AG09309 (cell line): ENCODE measurements around the gene FBXW4.
"Not testable (repeated sequence)": the region's sequence is repeated elsewhere in the genome, so short reads cannot be mapped to it uniquely, and the experiment has no call there.

Source experiments
- DNase-seq: peaks from one replicate; pipeline ENCODE4 v3.0.0-alpha.2; 2010; ENCODE audit warnings: low read depth
- H3K4me3 ChIP-seq: 2 replicates; pipeline ENCODE4 v1.5.1; 2011; ENCODE audit warnings: mild to moderate bottlenecking, low read depth, low read length, moderate library complexity; ENCODE audit not compliant: control insufficient read depth
- TF ChIP-seq, protein P1 (sequence below): IDR thresholded peaks from 2 replicates; pipeline ENCODE4 v1.5.1; 2011; ENCODE audit warnings: mild to moderate bottlenecking, low read depth, low read length, inconsistent platforms; ENCODE audit not compliant: insufficient read depth, control insufficient read depth; ENCODE audit errors: missing control alignments

The FBXW4 gene

DNA sequence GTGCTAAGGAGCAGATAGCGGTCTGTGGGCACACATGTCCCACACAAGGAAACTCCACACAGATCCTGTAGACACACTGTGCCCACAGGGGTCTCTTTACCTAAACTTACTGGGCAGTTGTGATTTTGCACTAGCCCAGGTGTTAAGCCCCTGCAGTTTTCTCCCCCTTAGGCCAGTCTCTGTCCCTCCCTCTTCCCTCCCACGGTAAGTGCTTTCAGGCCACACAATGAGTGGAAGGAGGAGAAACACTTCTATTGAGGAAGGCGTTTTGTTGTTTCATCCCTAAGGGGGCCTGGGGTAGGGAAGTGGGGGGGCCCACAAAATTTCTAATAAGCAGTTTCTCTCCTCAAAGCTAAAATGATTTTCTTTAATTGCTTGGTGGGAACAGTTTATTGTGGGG, 51.4 kb downstream of the FBXW4 start:
- TF ChIP-seq, protein P1, sequence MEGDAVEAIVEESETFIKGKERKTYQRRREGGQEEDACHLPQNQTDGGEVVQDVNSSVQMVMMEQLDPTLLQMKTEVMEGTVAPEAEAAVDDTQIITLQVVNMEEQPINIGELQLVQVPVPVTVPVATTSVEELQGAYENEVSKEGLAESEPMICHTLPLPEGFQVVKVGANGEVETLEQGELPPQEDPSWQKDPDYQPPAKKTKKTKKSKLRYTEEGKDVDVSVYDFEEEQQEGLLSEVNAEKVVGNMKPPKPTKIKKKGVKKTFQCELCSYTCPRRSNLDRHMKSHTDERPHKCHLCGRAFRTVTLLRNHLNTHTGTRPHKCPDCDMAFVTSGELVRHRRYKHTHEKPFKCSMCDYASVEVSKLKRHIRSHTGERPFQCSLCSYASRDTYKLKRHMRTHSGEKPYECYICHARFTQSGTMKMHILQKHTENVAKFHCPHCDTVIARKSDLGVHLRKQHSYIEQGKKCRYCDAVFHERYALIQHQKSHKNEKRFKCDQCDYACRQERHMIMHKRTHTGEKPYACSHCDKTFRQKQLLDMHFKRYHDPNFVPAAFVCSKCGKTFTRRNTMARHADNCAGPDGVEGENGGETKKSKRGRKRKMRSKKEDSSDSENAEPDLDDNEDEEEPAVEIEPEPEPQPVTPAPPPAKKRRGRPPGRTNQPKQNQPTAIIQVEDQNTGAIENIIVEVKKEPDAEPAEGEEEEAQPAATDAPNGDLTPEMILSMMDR = no peak
- DNase-seq = no peak
- H3K4me3 ChIP-seq = no peak overlapping the region

DNA sequence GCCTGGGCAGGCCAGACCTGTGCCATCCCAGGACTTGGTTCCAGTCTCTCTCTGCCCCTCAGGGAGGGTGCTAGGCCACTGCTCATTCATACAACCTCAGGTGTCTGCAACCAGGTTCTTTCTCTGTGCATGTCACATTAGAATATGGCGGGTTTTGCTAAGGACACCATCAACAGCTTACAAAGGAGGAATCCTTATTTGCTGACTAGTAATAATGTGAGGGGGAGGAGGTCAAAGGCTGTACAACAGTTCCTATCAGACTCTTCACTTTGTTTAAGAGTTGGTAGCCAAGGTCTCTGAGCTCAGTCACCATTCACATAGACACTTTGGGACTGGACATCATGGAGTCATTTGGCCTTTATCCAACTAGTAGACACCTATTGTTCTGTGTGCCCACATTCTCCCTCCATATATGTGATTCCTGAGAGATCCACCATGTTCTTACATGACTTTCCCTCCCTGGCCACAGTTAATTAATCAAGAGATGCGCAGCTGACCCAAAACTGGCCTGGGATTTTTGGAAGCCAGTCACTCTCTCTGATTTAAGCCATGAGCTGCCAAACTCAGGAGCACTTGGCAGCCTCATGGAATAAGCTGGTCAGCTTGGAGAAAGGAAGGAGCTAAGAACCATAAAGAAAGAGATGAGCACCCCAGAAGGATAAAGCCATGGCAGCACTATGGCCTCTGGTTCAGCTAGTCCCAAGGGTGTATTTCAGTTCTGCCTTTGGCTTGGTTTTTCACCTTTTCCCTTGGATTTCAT, 55.6 kb downstream of the FBXW4 start:
- no peak overlapping the region for H3K4me3 ChIP-seq
- TF ChIP-seq, protein P1 = no peak
- no peak for DNase-seq

DNA sequence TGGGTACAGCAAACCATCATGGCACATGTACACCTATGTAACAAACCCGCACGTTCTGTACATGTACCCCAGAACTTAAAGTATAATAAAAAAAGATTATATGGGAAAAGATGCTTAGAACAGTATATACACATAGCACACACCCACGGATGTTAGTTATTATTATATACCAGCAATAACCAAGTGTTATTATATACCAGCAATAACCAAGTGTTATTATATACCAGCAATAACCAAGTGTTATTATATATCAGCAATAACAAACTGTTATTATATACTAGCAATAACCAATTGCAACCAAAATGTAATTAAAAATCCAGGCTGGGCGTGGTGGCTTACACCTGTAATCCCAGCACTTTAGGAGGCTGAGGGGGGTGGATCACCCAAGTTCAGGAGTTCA, 61.5 kb downstream of the FBXW4 start:
- H3K4me3 ChIP-seq, DNase-seq: not testable (repeated sequence)

DNA sequence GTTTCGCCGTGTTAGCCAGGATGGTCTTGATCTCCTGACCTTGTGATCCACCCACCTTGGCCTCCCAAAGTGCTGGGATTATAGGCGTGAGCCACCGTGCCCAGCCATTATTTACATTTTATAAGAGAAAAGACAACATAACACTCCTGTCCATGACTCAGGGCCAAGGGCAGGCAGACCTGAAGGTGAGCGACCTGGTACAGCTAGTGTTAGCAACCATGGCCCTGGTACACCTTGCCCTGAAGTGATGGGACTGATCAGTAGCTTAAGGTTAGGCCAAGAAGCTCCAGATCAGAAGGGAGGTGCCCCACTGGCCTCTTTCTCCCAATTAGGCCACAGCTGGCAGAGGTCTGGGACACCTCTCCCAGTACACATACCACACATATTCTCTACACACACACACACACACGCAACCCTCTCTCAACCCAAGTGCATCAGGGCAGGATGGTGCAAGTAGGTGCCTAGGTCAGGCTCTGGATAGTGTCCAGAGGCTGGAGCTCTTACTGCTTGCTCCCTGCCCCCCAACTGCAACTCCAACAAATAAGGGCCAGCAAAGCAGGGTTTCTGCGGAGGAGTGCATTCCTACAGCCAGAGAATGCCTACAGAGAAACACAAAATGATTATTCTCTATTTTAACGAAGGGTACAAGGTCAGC, 63.0 kb downstream of the FBXW4 start:
- H3K4me3 ChIP-seq = no peak overlapping the region
- no peak for DNase-seq
- TF ChIP-seq, protein P1 = no peak

DNA sequence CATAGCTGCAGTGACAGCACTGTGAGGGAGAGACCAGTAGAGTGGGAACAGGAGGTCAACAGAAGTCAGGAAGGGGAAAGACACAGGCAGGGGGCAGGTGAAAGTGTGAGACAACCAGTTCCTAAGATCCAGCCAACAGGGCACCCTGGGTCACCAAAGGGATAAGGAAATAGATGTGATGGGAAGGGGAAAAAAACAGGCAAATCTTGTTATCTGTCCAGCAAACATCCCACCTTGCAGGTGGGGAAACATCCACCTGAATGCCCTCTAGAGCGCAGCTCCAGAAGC, 64.4 kb downstream of the FBXW4 start:
- no peak for DNase-seq
- no peak overlapping the region for H3K4me3 ChIP-seq
- TF ChIP-seq, protein P1 = no peak

DNA sequence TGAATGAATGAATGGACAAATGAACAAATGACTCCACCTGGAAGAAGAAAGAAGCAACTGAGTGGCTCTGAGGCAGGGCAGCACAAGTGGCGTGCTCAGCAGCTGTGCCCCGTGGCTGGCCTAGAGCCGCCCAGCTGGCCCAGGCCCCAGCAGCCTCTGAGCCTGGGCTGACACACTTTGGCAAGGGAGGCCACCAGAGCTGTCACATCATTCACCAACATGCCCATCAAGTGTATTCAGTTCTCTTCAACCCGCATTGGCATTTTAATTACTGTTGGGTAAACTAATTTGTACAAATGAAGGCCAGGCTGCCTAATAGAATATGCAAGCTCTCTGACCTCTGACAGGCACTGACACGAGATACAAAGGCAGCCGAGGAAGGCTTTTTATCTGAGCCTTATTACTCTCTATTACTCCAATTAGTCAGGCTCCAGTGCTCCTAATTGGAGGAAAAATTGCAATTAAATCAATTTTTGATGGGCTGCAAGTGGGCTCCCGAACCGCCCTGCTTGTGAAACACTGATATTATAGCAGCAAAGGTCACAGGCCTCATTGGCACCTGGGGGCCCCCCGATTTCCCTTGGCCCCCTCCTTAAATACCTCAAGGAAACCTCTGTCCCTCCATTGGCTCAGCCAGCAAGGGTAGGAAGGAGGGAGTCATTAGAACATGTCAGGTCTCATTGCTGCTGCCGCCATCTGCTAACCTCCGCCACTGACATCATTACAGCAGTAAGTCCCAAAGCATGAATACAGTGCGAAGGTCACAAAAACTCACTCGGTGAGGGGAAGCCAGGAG, 64.9 kb downstream of the FBXW4 start:
- no peak for DNase-seq
- TF ChIP-seq, protein P1 = no peak
- no peak overlapping the region for H3K4me3 ChIP-seq
